MM.1S (cell line): ENCODE measurements around the gene TMEM176A.

Source experiments
- CTCF ChIP-seq: fragments of 300-600 bp; sonication (generic); IDR thresholded peaks from 2 replicates; pipeline ENCODE4 v1.5.1; 2016; ENCODE audit warnings: antibody characterized with exemption, low read length, mixed read lengths
- EZH2 ChIP-seq: fragments of 300-600 bp; sonication (generic); optimal IDR thresholded peaks from 2 replicates; pipeline ENCODE3; 2017; ENCODE audit warnings: low read depth, mild to moderate bottlenecking, antibody characterized with exemption, low read length, mixed read lengths

- TF ChIP-seq CTCF = no peak
- no peak for TF ChIP-seq EZH2
Observed at GRCh38 chr7:150801946-150802771, 1.6 kb downstream of the TMEM176A start.
